CD4-positive, alpha-beta T cell (primary cell): ENCODE results near the gene FBXO11. TPM values are rescaled to one million over a fixed set of nuclear protein-coding genes. Genes with fewer than 3 reads are reported as not detected.
A peak's percentile ranks its signal among the peaks of the same experiment; 100 is the strongest.

Source experiments
- ATAC-seq: fragments of 200-7000 bp; cut with Tn5 transposase; one replicate; pipeline ENCODE4 v1.10.0; 2022; ENCODE audit warnings: mild to moderate bottlenecking; ENCODE audit not compliant: poor library complexity
- CTCF ChIA-PET: fragments of 350-600 bp; sonication (Branson Sonifier 250); formaldehyde crosslinking; loops from one replicate; lab custom pipeline; 2021; ENCODE audit warnings: antibody characterized with exemption, inconsistent platforms; lab: Charles Lee
- POLR2A ChIA-PET: fragments of 350-600 bp; sonication (Branson Sonifier 250); formaldehyde crosslinking; loops from one replicate; lab custom pipeline; 2021; ENCODE audit warnings: antibody characterized with exemption, inconsistent platforms; lab: Charles Lee
- DNase-seq, 14 experiments: peaks; one replicate each; pipeline ENCODE4 v3.0.0-alpha.2; 2013 to 2020; ENCODE audit warnings: mixed read lengths in 2 of 14
- H3K27ac ChIP-seq, 2 donors: one replicate each; pipeline versions ENCODE4 v1.5.1 to v1.7.0; 2013; ENCODE audit warnings: low read length in 2 of 2, low read depth in 1 of 2, mild to moderate bottlenecking in 1 of 2
- H3K27me3 ChIP-seq, 2 experiments: 1 replicate in 1 of 2; 2 replicates in 1 of 2; pipeline versions ENCODE4 v1.6.1 to v1.7.0; 2013; ENCODE audit warnings: low read length in 2 of 2, control low read depth in 1 of 2, mild to moderate bottlenecking in 1 of 2, moderate library complexity in 1 of 2; ENCODE audit not compliant: insufficient read depth in 2 of 2, control insufficient read depth in 1 of 2
- H3K36me3 ChIP-seq: one replicate; pipeline ENCODE4 v1.6.1; 2013; ENCODE audit warnings: low read length, control low read depth; ENCODE audit not compliant: insufficient read depth
- H3K4me1 ChIP-seq: one replicate; pipeline ENCODE4 v1.6.1; 2013; ENCODE audit warnings: low read length, control low read depth; ENCODE audit not compliant: insufficient read depth
- H3K4me3 ChIP-seq: one replicate; pipeline ENCODE4 v1.5.1; 2013; ENCODE audit warnings: mild to moderate bottlenecking, low read length, moderate library complexity
- H3K9me3 ChIP-seq, 2 experiments: 1 replicate in 1 of 2; 2 replicates in 1 of 2; pipeline versions ENCODE4 v1.6.1 to v1.7.0; 2013; ENCODE audit warnings: low read length in 2 of 2, mild to moderate bottlenecking in 2 of 2, control low read depth in 1 of 2, moderate library complexity in 1 of 2; ENCODE audit not compliant: control insufficient read depth in 1 of 2, insufficient read depth in 1 of 2
- H3K27ac Mint-ChIP-seq: one replicate; pipeline ENCODE4 v1.8.0; 2020; ENCODE audit warnings: mixed read lengths
- H3K27me3 Mint-ChIP-seq: one replicate; pipeline ENCODE4 v1.8.0; 2021; ENCODE audit warnings: mixed read lengths
- H3K36me3 Mint-ChIP-seq: one replicate; pipeline ENCODE4 v1.8.0; 2021; ENCODE audit warnings: low read depth, mixed read lengths
- H3K4me1 Mint-ChIP-seq: one replicate; pipeline ENCODE4 v1.8.0; 2021; ENCODE audit warnings: low read depth, mixed read lengths
- H3K4me3 Mint-ChIP-seq: one replicate; pipeline ENCODE4 v1.8.0; 2020; ENCODE audit warnings: mild to moderate bottlenecking, mixed read lengths
- H3K9me3 Mint-ChIP-seq: one replicate; pipeline ENCODE4 v1.8.0; 2020; ENCODE audit warnings: mixed read lengths
- CTCF ChIP-seq: fragments of 200-600 bp; IDR thresholded peaks from one replicate; pipeline ENCODE4 v1.8.0; 2022; ENCODE audit warnings: antibody characterized with exemption, mild to moderate bottlenecking
- intact Hi-C, 2 experiments: fragments of 100-400 bp; cut with DNase I in 1 of 2; cut with micrococcal nuclease in 1 of 2; formaldehyde crosslinking; loops; one replicate each; pipeline versions ENCODE4 v1.15.1 to v1.9.0; 2023 to 2025; cut with DNase I, micrococcal nuclease
- total RNA-seq, 174 experiments: library from RNA in 2 of 174; stranded (reverse) in 2 of 174; gene quantifications; one replicate each; pipeline ENCODE4 v1.2.3 and lab custom pipeline; 2021 to 2026

FBXO11 gene
- total RNA-seq, 2 experiments from 2014 or later = 121 to 126 TPM

- ATAC-seq = peak; percentile 93
- no peaks in the 10 kb centered on the region for H3K9me3 ChIP-seq
Measured at GRCh38 chr2:47782671-47783485, 123.4 kb downstream of the FBXO11 start, which contains the start of gene MSH6. Gene MSH6, plus strand, starts transcription at chr2:47783145. Its CDS starts 89 bp downstream, at chr2:47783234.

GRCh38 chr2:47782381-47782670 lies 124.0 kb downstream of the FBXO11 start:
- intact Hi-C loops = loop anchor here in 1 of 2 experiments (2.0 to 5.0 kb wide), 3 partner anchors 115 to 865 kb away; partner anchors contain the start of genes MCFD2 and MSH2
- Histone ChIP-seq H3K27ac (peak overlapping the region; percentile 59 to 61), H3K9me3 (no peaks in the 10 kb centered on the region), H3K4me1 (peaks cover 36% of the 10 kb centered on the region), H3K27me3 (no peaks in the 10 kb centered on the region), H3K36me3 (no peaks in the 10 kb centered on the region), H3K4me3 (peak overlapping the region; percentile 78)
- CTCF ChIA-PET = interaction anchor here (0.8 to 1.3 kb wide), 4 partner anchors 15 to 125 kb away, joined by 3 to 11 read pairs (median 4); no protein-coding TSS in a partner anchor
- no peak for TF ChIP-seq CTCF
- Mint-ChIP-seq H3K36me3 (peaks cover 4% of the 10 kb centered on the region), H3K4me1 (peaks cover 29% of the 10 kb centered on the region), H3K9me3 (no peaks in the 10 kb centered on the region), H3K27me3 (no peaks in the 10 kb centered on the region), H3K27ac (peak overlapping the region; percentile 86), H3K4me3 (peak overlapping the region; percentile 95)
- peak; percentile 2 for ATAC-seq
- DNase-seq = no peak
- POLR2A ChIA-PET = interaction anchor here (1.2 to 2.3 kb wide), 8 partner anchors 15 to 380 kb away, joined by 3 to 20 read pairs (median 8); partner anchors contain the start of genes FBXO11 and MSH2

More at GRCh38 chr2:47782671-47783485, 123.4 kb downstream of the FBXO11 start, which contains the start of gene MSH6:
- no peaks in the 10 kb centered on the region for H3K36me3 ChIP-seq
- Mint-ChIP-seq H3K27me3 (no peaks in the 10 kb centered on the region), H3K9me3 (no peaks in the 10 kb centered on the region), H3K27ac (peak within 1 kb of the TSS; percentile 86), H3K4me1 (peaks cover 29% of the 10 kb centered on the region), H3K36me3 (peaks cover 4% of the 10 kb centered on the region), H3K4me3 (peak within 1 kb of the TSS; percentile 95)
- POLR2A ChIA-PET = interaction anchor here (1.0 to 2.3 kb wide), 10 partner anchors 14 to 380 kb away, joined by 3 to 20 read pairs (median 6); partner anchors contain the start of genes FBXO11 and MSH2
- DNase-seq = peak; percentile 75 to 97 (median 86)
- CTCF ChIA-PET = interaction anchor here (0.7 to 1.3 kb wide), 4 partner anchors 15 to 324 kb away, joined by 3 to 11 read pairs (median 4); no protein-coding TSS in a partner anchor
- intact Hi-C loops = loop anchor here in 1 of 2 experiments (2.0 to 5.0 kb wide), 3 partner anchors 114 to 866 kb away; partner anchors contain the start of genes MCFD2 and MSH2
- TF ChIP-seq CTCF = no peak
- peaks cover 39% of the 10 kb centered on the region for H3K4me1 ChIP-seq
- no peaks in the 10 kb centered on the region for H3K27me3 ChIP-seq
- H3K4me3 ChIP-seq = peak within 1 kb of the TSS; percentile 78
- H3K27ac ChIP-seq = peak within 1 kb of the TSS; percentile 64 to 84

GRCh38 chr2:47779426-47779790 lies 126.9 kb downstream of the FBXO11 start:
- H3K4me1 Mint-ChIP-seq = peaks cover 11% of the 10 kb centered on the region
- CTCF ChIA-PET = interaction anchor here (1.3 kb wide), 1 partner anchor 12 kb away, joined by 3 read pairs; no protein-coding TSS in a partner anchor

More at GRCh38 chr2:47779426-47779790, 126.9 kb downstream of the FBXO11 start:
- H3K36me3 Mint-ChIP-seq = no peaks in the 10 kb centered on the region
- Histone ChIP-seq H3K9me3 (no peaks in the 10 kb centered on the region), H3K4me3 (no peak overlapping the region), H3K27me3 (no peaks in the 10 kb centered on the region), H3K27ac (no peak overlapping the region), H3K4me1 (peaks cover 12% of the 10 kb centered on the region), H3K36me3 (no peaks in the 10 kb centered on the region)
- TF ChIP-seq CTCF = no peak
- no peak overlapping the region for H3K27ac Mint-ChIP-seq
- POLR2A ChIA-PET = no interaction called here
- intact Hi-C loops = no loop called here
- no peak for ATAC-seq
- no peaks in the 10 kb centered on the region for H3K9me3 Mint-ChIP-seq
- H3K27me3 Mint-ChIP-seq = no peaks in the 10 kb centered on the region
- no peak overlapping the region for H3K4me3 Mint-ChIP-seq
- no peak for DNase-seq
